Measurements from ENCODE around the gene OR13D1.
"Not testable (repeated sequence)": the region's sequence is repeated elsewhere in the genome, so short reads cannot be mapped to it uniquely, and the experiment has no call there.

OR13D1 gene, protein sequence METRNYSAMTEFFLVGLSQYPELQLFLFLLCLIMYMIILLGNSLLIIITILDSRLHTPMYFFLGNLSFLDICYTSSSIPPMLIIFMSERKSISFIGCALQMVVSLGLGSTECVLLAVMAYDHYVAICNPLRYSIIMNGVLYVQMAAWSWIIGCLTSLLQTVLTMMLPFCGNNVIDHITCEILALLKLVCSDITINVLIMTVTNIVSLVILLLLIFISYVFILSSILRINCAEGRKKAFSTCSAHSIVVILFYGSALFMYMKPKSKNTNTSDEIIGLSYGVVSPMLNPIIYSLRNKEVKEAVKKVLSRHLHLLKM

DNA sequence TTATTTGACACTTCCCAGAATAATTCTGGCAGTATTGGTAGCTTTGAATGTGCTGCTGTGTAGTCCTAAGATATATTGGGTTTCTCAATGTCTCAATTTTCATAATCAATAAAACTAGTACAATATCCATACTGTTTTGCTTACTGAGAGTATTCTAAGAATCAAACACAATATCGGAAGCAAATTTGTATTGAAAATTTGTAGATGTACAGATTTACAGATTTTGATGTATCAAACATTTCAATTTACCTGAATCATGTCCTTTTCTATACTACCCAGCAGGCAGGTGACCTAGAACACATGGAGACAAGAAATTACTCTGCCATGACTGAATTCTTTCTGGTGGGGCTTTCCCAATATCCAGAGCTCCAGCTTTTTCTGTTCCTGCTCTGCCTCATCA, at the start of gene OR13D1:
OR13D1 (plus strand) TSS at position 301 of the 400 bp plus-strand sequence; CDS start at position 301, 0 bp downstream.
- no peaks in the 10 kb centered on the region for H3K4me1 Mint-ChIP-seq
- H3K36me3 Mint-ChIP-seq: peaks cover 6% of the 10 kb centered on the region

DNA sequence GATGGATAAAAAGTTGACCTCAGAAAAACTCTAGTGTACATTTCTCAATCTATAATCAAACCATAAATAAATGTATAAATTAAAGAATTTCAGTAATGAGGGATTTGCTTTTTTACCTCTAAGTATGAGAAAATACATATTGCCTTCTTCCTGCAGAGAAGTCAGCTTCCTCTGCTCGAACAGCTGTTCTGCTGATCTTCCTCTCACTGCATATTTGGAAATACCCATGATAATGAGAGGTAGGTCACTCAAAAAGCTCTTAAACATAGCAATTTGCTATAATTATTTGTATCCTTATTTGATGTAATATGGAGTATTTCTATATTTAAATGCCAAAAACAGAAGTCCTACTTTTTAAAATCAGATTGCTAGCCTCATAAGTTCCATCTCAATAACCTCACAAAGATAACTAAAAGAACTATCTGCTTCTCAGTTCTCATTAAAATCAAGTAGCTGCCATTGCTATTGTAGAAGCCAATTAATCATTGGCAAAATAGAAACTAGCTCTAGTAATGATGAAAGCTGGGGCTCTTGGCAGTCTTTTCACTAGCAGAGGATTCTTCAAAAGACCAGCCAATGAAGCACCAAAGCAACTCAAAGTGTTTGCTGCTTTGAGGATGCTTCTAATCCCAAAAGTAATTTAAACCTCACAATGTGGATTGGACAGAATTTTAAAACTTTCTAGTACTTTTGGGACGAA, 35.7 kb upstream of the OR13D1 start:
- Mint-ChIP-seq H3K36me3 (no peaks in the 10 kb centered on the region), H3K27me3 (no peaks in the 10 kb centered on the region), H3K27ac (no peak overlapping the region), H3K4me1 (no peaks in the 10 kb centered on the region), H3K4me3 (no peak overlapping the region), H3K9me3 (no peaks in the 10 kb centered on the region)
- no peak for ATAC-seq

More for the DNA sequence above, at the start of gene OR13D1:
- Mint-ChIP-seq H3K9me3 (no peaks in the 10 kb centered on the region), H3K27ac (no peak within 1 kb of the TSS), H3K27me3 (no peaks in the 10 kb centered on the region), H3K4me3 (no peak within 1 kb of the TSS)
- no peak for ATAC-seq

DNA sequence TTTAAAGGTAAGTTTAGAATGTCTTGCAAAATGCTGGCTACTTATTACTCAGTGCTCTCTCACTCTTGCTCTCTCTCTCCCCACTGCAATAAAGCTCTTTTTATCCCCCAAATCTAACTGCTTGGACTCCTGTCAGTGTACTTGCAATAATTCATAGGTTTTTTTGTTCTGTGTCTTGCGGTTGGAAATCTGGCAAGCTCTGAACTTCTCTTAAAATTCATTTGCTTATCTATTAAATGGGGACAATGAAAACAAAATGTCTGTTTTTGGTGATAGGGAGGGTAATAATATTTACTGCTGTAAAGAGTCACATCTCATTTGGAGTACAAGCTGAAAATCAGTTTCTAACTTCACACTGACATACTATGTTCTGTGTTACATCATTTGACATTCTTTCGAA, 18.7 kb upstream of the OR13D1 start:
- Mint-ChIP-seq H3K27me3 (no peaks in the 10 kb centered on the region), H3K9me3 (no peaks in the 10 kb centered on the region), H3K4me3 (no peak overlapping the region), H3K27ac (no peak overlapping the region), H3K36me3 (no peaks in the 10 kb centered on the region), H3K4me1 (no peaks in the 10 kb centered on the region)
- ATAC-seq: no peak

DNA sequence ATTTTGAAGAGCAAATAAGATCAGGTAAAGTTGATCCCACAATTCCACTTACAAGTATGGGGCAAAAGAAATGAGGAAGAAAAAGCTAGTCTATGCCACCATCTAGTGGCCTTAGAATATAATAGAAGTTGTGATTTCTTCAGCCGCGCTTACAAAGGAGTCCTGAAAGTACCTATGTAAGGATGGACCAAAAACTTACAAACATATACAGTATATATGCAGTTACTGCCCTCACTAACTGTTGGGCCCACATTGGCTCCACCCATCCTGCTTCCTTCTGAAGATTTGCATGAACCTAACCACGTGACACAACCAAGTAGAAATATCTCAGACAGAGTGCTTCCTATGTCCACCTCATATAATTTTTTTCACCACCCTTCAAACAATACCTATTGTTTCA, 11.7 kb upstream of the OR13D1 start:
- Mint-ChIP-seq H3K4me1 (peaks cover 7% of the 10 kb centered on the region), H3K27ac (no peak overlapping the region), H3K27me3 (no peaks in the 10 kb centered on the region), H3K9me3 (no peaks in the 10 kb centered on the region), H3K36me3 (no peaks in the 10 kb centered on the region), H3K4me3 (no peak overlapping the region)
- peak; percentile 34 for ATAC-seq

DNA sequence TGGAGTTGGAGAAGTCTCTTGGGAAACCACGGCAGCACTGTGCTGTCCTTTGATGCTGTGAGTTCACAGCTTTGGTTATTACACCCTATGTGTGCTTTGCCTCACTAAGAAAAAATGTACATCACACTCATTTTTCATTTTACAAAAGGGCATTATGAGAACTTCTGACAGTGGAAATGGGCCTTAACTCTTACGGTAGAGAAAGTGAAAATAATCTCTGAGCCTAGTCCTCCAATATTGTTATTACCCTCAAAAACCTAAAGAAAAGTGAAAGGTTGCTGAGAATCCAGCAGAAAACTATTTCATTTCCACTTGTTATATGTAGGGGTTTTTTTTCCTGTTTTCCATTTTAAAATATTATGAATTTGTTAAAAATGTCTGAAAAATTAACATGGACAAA, 8.2 kb upstream of the OR13D1 start:
- no peaks in the 10 kb centered on the region for H3K27me3 Mint-ChIP-seq
- peaks cover 7% of the 10 kb centered on the region for H3K4me1 Mint-ChIP-seq
- ATAC-seq: no peak
- H3K36me3 Mint-ChIP-seq: no peaks in the 10 kb centered on the region
- no peak overlapping the region for H3K27ac Mint-ChIP-seq
- no peaks in the 10 kb centered on the region for H3K9me3 Mint-ChIP-seq
- H3K4me3 Mint-ChIP-seq: no peak overlapping the region

DNA sequence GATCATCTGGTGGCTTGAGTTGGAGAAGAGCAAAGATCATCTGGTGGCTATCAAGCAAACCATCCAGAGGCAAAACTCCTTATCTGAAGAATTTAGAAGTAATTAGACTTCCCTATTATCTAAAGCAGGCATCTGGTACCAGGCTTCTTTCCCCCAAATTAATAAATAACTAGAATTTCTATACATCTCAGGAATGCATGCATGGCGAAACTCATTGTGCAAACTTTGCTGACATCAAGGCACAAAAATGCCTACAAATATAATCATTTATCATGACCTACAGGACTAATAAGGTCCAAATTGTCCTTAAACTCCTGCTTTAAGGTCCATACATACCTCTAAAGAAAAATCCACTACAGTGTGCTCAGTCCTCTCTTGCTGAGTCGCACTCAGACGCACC, 6.0 kb downstream of the OR13D1 start:
- no peak for ATAC-seq
- Mint-ChIP-seq H3K36me3 (peaks cover 18% of the 10 kb centered on the region), H3K9me3 (peaks cover 3% of the 10 kb centered on the region), H3K27me3 (no peaks in the 10 kb centered on the region), H3K4me1 (no peaks in the 10 kb centered on the region), H3K4me3 (no peak overlapping the region), H3K27ac (no peak overlapping the region)

DNA sequence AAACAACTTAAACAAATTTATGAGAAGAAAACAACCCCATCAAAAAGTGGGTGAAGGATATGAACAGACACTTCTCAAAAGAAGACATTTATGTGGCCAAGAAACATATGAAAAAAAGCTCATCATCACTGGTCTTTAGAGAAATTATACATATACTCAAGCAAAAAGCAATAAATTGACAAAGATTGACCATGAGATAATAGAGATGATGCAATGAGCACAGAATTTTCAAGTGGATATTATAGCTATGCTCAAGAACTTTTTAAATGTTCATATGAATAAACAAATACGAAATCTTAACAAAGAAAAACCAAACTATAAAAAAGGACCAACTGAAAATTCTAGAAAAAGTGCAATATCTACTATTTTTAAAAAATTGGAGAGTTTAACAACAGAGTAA, 14.4 kb downstream of the OR13D1 start:
- ATAC-seq, H3K27ac Mint-ChIP-seq: not testable (repeated sequence)
- H3K9me3 Mint-ChIP-seq: peaks cover 18% of the 10 kb centered on the region

DNA sequence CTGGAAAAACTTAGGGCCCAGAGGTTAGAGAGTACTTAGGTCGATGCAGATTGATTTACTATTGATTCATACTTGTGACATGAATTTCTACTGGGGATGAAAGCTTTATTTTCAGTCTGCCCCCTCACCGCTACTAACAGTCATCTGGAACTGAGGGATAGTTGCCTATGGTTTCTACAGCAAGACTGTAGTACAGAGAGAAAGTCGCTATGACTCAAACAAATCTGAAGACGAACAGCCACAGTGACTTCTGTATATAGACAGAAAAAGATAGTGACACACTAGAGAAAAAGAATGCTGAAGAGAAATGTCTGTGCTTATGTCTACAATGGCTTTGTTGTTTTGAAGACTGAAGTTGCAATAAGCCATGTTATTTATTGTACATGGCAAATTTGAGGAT, 17.3 kb downstream of the OR13D1 start:
- Mint-ChIP-seq H3K27ac (no peak overlapping the region), H3K9me3 (peaks cover 6% of the 10 kb centered on the region), H3K36me3 (peaks cover 16% of the 10 kb centered on the region), H3K4me3 (no peak overlapping the region), H3K27me3 (no peaks in the 10 kb centered on the region), H3K4me1 (peaks cover 12% of the 10 kb centered on the region)
- no peak for ATAC-seq

More for the DNA sequence above, 14.4 kb downstream of the OR13D1 start:
- Mint-ChIP-seq H3K4me1 (peaks cover 10% of the 10 kb centered on the region), H3K36me3 (peaks cover 41% of the 10 kb centered on the region)
- not testable (repeated sequence) for H3K4me3 Mint-ChIP-seq, H3K27me3 Mint-ChIP-seq

DNA sequence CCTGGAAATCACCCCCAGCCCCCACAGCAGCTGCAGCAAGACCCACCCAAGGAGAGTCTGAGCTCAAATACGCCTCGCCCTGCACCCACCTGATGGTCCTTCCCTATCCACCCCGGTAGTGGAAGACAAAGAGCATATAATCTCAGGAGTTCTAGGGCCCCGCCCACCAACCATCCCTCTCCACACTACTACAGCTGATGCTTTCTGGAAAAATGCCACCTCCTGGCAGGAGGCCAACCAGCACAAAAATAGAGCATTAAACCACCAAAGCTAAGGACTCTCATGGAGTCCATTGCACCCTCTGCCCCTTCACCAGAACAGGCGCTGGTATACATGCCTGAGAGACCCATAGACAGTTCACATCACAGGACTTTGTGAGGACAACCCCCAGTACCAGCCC, 30.7 kb downstream of the OR13D1 start:
- H3K4me1 Mint-ChIP-seq: peaks cover 16% of the 10 kb centered on the region
- no peak for ATAC-seq
- peaks cover 39% of the 10 kb centered on the region for H3K36me3 Mint-ChIP-seq

DNA sequence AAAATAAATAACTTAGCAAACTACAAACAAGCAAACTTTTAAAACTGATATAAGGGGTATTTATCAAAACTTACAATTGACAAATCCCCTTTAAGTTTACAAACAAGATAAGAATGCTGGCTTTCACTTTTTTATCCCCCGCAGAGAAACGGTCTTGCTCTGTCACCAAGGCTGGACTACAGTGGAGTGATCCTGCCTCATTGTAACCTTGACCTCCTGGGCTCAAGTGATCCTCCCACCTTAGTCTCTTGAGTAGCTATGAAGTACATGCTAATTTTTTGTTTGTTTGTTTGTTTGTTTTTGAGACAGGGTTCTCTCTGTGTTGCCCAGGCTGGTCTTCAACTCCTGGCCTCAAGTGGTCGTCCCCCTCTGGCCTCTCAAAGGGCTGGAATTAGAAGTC, 44.1 kb downstream of the OR13D1 start:
- Mint-ChIP-seq H3K4me1 (peaks cover 20% of the 10 kb centered on the region), H3K9me3 (no peaks in the 10 kb centered on the region), H3K36me3 (no peaks in the 10 kb centered on the region), H3K4me3 (no peak overlapping the region), H3K27me3 (no peaks in the 10 kb centered on the region), H3K27ac (peak overlapping the region; percentile 4)
- ATAC-seq: no peak

More for the DNA sequence above, 30.7 kb downstream of the OR13D1 start:
- peaks cover 5% of the 10 kb centered on the region for H3K9me3 Mint-ChIP-seq
- H3K27me3 Mint-ChIP-seq: no peaks in the 10 kb centered on the region
- H3K4me3 Mint-ChIP-seq: no peak overlapping the region
- H3K27ac Mint-ChIP-seq: no peak overlapping the region

DNA sequence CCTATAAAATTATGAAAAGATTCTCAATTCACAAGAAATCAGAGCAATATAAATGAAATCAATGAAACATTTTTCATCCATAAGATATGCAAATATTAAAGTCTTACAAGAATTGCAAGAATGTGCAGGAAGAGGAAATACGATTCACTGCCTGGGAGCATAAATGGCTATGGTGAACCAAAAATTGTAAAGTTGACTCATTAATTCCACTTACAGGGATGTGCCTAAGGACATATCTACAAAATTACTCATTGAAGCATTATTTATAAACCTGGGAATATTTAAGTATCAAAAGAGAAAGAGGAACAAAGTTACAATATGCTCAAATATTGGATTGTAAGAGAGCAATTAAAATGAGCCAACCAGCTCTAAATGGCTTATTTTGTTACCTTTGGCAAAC, 46.3 kb downstream of the OR13D1 start:
- H3K4me1 Mint-ChIP-seq: peaks cover 20% of the 10 kb centered on the region
- no peaks in the 10 kb centered on the region for H3K36me3 Mint-ChIP-seq
- no peak overlapping the region for H3K4me3 Mint-ChIP-seq
- H3K27me3 Mint-ChIP-seq: no peaks in the 10 kb centered on the region
- H3K27ac Mint-ChIP-seq: peak overlapping the region; percentile 64
- no peaks in the 10 kb centered on the region for H3K9me3 Mint-ChIP-seq
- no peak for ATAC-seq

DNA sequence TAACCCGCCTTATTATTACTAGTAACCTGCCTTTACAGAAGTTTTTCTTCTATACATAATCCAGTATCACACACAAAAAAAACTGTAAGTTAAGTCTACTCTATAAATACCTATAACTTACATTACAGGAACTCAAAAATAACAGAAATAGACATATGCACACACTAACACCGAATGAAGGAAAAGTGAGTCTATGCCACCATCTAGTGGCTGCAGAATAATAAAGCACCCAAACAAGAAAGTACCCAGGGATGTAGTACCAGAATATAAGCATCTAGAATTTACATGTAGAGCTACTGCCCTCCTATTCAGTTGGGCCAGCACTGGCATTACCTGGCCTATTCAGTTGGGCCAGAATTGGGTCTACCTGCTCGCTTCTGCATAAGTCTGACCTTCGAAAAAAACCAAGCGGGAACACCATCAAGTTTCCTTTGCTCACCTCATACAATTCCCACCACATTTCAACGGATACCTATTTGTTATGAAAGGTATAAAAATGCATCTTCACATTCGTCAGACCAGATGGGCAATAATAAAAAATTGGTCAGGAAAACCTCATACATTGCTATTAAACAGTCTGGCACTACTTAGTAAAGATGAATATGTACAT, 49.2 kb downstream of the OR13D1 start:
- H3K27ac Mint-ChIP-seq: no peak overlapping the region
- H3K4me3 Mint-ChIP-seq: no peak overlapping the region
- peaks cover 31% of the 10 kb centered on the region for H3K4me1 Mint-ChIP-seq
- no peaks in the 10 kb centered on the region for H3K9me3 Mint-ChIP-seq
- peak; percentile 24 for ATAC-seq
- H3K27me3 Mint-ChIP-seq: no peaks in the 10 kb centered on the region
- H3K36me3 Mint-ChIP-seq: no peaks in the 10 kb centered on the region
